Fibroblast of skin of right biceps (primary cell): ENCODE data around the gene SLU7.

Source experiments
- DNase-seq: peaks from one replicate; pipeline ENCODE4 v3.0.0-alpha.2; 2013

The SLU7 gene

DNA sequence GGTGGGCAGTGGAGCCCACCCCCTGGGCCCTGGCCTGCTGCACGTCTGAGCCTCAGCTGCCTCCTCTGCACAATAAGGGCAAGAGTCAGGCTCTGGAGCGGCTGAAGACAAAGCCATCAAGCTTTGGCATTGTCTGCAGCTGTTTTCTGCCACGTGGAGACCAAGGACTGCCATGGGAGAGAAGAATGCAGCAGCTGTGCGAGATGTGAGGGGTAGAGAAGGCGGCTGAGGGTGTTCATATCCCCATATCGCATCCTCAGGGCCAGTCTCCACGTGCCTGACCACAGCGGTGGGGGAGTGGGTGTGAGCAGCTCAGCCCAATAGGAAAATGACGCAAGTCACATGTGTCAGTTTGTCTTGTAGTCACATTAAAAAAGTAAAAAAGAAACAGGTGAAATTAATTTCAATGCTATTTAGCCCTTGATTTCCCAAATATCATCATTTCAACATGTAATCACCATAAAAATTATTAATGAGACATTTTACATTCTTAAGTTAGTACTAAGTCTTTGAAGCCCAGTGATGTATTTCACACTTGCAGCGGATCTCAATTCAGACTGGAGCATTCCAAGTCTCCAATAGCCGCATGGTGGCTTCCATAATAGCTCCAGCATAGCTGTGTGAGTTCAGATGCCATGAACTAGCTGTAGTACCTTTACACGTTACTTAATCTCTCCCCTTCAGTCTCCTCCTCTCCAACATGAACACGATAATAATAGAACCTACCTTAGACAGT, 55.1 kb downstream of the SLU7 start:
- DNase-seq, result peak; percentile 58

DNA sequence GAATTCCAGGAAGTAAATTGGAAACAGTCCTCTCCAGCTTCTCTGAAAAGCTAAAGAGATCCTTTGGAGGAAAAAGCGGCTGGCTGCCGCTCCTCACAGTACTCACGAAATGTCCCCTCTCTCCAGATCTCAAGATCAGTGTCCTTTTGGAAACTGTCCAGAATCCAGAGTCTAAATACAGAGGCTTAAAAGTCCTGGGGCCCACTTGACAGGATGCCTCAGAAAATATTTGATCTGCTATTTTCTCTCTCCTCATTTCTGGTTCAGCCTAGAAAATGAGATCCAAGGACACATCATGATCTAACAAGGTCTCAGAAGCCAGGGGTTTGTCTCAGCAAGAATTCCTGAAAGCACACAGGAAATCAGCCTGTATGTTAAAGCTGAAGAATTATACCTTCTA, 55.7 kb downstream of the SLU7 start:
- peak; percentile 30 for DNase-seq

DNA sequence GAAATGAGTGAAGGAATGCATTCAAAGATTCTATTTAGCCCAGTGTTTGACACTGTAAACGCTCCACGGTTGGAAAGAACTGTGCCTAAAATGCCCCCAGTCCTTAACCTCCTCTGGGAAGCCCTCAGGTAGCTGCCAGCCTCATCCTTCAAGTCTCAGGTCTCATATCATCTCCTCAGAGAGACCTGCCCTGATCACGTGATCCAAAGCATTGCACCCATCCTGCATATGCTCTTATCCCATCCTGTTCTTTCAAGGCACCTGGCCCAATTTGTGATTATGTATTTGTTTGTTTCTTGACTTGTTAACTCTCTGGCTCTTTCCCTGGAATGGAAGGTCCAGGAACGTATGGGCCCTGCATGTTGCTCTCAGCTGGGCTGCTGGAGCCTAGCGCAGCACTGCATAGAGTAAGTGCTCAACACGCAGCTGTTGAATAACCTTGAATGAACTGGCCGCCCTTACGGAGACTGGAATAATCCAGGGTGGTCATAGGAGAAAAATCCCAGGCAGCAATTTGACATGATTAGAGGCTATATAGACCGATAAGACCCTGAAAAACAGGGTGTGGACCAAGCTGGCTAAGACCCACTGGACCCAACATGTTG, 57.2 kb downstream of the SLU7 start:
- no peak for DNase-seq

DNA sequence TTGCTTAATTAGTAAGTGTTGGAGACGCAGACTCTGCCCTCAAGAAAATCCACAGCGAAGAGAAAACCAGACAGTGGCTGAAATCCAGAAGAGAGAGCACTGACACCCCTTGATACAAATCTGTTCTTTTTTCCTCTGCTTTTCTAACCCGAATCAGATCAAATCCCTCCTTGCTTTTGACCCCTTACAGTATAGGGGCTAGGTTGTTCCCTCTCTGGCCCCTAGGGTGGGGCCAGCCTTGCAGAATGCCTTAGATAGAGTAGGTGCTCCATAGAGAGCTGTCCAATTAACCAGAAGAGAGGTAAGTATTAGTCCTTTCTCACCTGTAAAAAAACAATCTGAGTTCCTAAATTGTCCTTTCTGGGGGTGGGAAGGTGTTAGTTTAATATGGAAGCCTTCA, 58.6 kb downstream of the SLU7 start:
- no peak for DNase-seq

DNA sequence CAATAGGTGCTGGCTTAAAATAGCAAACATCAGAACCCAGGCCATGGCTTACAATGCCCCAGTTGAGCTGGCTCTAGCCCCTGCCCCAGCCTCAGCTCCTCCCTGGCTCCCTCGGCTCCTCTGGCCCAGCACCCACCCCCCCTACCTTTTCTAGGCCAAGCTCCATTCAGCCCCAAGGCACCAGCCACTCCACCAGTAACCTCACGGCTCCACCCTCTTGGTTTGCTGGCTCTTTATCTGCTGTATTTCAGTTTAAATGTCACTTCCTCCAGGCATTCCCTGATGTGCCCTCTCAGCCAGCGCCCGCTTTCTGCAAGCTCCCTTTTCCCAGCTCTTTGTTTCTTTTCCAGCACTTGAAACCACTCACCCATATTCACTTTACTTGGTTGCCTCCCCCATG, 59.1 kb downstream of the SLU7 start:
- no peak for DNase-seq

GRCh38 chr5:160359242-160359641, 59.6 kb downstream of the SLU7 start:
- DNase-seq, result no peak

- DNase-seq, result no peak
Measured at GRCh38 chr5:160357861-160358411, 60.9 kb downstream of the SLU7 start.

- DNase-seq, result no peak
Measured at GRCh38 chr5:160357394-160357793, 61.5 kb downstream of the SLU7 start.

DNA sequence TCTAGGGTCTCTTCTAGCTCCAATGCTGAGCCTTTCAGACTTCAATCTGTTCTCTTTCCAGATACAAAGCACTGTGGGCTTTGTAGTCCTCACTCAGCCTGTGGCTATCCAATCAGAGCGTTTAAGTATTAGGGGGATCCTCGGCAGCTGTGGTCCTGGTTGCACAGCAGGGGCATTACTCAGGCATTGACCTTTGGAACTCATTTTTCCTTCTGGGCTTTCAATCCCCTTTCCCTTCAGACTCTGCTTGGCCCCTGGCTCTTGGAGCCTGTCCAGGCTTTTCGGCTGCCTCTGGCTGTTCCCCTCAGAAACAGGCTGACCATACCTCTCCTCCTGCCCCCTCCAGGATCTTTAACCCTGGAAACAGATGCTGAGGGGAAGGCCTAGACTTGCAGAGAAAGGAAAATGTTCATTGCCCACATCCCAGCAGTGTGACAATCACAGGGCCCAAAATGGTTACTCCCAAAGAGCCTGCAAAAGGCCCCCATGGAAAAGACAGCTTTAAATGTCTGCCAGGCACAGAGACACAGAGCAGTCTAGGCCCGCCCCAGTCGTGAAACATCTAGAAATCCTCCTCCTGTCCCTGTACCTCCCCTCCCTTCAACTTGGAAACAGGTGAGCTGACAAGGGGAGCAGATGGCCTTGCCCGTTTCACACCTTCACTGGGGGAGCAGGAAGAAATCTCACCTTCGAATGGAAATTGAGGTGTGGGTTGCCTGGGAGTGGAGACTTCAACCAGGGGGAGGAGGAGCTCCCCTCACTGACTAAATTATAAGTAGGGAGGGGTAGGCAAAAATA, 62.1 kb downstream of the SLU7 start:
- no peak for DNase-seq

- no peak for DNase-seq
Measured at GRCh38 chr5:160354666-160355065, 64.2 kb downstream of the SLU7 start.

GRCh38 chr5:160353379-160353778, 65.5 kb downstream of the SLU7 start:
- no peak for DNase-seq

- no peak for DNase-seq
Measured at GRCh38 chr5:160352308-160352707, 66.6 kb downstream of the SLU7 start.
